Measurements from ENCODE around the gene MAPKAPK2.

MAPKAPK2 gene

DNA sequence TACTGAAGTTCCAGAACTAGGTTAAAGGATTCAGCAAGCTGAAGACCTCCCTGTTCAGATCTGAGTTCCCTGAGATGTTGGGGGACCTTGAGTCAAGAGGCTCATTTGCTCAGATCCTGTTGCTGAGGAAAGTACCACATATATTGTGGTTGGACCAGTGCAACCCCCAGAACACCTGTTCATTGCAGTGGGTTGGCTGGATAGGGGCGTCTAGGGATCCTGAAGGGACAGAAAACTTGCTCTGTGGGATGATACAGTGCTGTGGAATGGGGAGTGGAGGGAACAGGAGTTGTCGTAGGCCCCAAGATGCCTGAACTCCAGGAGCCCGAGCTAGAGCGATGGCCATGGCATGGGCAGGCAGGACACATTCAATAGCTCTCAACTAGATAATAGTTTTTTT, 24.6 kb upstream of the MAPKAPK2 start:
- DNase-seq (ENCODE audit: low read depth) = no peak

DNA sequence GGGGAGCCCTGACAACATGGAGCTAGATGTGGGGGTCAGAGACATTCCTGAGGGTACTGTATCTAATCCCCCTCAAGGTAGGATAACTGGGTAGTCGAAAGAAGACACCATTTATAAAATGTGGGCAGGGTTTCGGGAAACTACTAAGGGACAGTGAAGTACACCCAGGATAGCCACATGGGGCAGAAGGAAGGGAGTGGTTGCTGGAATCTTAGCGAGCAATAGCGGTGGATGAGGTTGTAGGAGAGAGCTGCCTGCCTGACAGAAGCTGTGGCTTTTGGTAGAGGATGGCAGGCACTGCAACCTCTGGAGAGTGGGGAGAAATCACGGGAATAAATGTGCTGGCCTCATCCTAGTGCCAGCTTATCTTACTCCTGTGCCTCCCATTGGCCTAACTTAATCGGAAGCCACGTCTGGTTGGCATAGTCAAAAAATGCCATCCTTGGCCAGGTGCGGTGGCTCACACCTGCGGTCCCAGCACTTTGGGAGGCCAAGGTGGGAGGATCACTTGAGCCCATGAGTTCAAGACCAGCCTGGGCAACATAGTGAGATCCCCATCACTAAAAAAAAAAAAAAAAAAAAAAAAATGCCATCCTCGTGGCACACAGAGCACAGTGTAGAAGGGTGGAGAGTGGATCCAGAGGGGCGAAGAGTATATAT, 23.4 kb upstream of the MAPKAPK2 start:
- no peak for DNase-seq (ENCODE audit: low read depth)

DNA sequence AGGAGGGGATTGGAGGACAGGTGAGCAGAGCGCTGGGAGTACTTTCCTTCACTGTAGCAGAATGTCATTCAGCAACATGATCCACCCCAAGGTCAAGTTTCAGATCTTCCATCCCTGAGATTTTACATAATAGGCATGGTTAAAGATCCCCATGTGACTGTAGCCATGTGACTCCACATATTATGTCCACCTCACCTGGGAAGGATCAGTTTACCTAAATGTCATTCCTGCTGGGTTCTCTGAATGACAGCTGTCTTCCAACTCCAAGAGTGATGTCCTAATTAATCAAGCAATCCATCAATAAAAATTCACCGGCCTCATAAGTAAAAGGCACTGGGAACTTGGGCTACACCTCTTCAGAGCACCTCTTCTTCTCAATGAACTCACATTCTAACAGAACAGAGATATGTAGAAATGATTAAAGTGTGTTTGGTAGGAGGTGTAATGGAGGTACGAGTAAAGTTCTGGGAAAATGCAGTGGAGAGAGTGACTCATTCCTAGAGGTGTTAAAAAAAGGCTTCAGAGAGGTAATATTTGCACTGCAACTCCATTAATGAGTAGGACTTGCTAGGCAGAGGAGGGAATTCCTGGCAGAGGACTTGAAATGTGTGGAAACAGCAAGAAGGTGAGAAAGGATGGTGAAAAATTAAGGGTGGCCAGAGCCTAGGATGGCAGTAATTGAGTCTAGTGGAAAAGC, 22.2 kb upstream of the MAPKAPK2 start:
- DNase-seq (ENCODE audit: low read depth) = no peak

DNA sequence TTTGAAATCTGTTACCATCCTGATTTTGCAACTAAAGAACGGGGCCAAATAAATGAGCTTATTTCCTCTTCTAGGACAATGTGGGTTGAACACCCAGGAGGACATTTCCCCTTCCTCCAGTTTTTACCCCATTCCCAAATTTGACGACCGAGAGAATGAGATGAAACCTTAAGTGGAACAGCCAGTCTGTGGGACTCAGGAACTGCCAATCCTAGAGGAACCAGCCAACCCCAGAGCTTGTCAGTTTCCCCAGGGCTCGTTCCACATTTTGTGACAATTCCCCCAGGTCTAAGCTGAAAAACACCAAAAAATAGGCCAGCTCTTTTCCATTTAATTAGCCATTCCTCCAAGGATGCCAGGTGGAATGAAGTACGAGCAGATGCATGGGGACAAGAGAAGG, 21.3 kb upstream of the MAPKAPK2 start:
- no peak for DNase-seq (ENCODE audit: low read depth)

DNA sequence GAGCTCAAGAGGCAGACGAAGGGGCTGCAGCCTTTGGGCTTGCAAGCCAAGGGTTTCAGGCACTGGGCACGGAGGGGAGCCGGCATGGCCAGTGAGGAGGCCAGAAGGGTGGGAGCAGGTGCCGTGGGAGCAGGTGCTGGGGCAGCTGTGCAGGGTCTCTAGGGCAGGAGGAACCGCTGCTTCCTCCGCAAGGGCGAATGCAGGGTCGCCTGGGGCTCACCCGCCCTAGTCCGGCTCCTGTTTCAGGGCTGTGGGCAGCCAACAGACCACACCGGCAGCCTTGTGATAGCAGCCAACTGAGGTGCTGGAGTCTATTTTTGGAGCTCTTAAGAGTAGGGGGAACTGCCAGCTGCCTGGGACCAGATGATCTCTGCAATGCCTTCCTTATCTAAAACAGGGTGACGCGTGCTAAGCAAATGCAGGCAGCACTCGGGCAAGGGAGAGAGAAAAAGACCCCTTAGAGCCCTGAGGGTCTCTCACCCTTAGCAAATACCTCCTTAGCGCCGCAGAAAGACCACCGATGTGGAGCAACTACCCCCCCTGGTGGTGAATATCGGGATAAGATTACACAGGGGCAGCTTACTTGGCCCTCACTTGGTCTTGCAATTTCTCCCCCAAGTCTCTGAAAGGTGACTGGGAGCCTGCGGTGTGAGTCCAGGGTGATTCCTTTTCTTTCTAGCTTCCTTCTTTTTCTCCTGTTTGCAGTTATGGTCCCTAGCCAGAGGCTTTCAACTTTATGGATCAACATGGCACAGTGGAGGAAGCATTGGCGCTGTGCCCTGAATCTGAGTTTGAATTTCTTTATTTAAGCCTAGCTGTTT, 20.7 kb upstream of the MAPKAPK2 start:
- DNase-seq (ENCODE audit: low read depth) = peak; percentile 56

DNA sequence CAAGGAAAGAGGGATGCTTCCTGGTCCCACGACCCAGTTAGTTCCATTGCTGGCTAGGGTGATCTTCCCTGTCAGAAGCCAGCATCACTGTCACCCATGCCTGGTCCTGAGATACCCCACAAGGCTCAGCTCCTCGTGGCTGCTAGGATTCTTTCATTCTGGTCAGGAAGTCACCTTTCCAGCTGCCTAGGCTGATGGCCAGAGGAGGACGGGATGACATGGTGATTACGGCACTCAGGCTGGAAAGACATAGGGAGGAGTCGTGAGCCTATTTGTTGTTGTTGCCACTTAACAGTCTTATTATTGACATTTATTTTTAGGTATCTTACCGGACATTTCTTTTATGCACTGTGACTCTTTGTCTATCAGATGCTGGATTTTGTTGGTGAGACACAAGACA, 20.0 kb upstream of the MAPKAPK2 start:
- DNase-seq (ENCODE audit: low read depth) = no peak

DNA sequence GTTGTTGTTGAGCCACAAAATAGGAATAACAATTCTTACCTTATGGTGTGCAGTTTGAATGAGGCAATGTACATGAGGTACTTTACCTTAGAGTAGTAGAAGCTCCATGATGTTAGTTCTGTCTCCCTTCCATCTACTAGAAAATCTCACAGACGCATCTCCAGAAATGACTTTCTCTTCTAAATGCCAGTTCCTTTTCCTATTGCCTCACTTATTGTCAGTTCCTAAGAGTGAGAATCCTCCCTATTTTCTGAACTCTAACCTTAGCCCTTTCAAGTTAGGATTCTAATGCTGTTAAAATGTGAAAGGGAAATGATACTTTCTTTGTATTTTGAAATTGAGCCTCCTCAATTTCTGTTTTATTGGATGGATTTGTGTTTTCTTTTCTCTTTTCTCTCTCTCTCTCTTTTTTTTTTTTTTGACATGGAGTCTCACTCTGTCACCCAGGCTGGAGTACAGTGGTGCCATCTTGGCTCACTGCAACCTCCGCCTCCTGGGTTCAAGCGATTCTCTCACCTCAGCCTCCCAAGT, 18.6 kb upstream of the MAPKAPK2 start:
- no peak for DNase-seq (ENCODE audit: low read depth)

DNA sequence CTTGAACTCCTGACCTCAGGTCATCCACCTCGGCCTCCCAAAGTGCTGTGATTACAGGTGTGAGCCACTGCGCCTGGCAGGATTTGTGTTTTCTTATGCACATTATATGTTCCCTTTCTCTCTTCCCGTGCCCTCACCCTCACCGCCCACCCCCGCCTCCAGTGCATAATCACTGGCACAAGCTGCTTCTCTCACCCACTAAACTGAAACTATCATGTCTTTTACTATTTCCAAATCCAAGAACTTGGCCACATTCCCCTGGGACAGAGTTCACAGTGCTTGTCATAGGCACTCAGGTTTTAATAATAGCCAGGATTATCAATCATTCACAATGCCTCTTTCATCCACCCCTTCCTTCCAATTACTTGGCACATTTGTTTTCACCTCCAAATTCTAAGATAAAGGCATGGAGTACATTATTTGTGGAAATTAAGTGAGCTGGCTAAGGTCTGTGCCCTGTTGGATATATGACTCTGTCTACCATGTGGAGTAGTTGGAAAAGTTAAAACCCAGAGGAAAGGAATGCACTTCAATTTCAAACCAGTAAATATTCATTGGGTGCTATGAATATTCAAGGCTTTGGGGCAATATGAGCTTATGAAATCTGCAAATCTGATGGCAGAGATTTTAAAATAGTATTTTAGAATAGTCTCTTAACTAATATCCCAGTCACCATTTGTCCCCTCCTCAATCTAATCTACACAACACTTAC, 17.6 kb upstream of the MAPKAPK2 start:
- DNase-seq (ENCODE audit: low read depth) = no peak

DNA sequence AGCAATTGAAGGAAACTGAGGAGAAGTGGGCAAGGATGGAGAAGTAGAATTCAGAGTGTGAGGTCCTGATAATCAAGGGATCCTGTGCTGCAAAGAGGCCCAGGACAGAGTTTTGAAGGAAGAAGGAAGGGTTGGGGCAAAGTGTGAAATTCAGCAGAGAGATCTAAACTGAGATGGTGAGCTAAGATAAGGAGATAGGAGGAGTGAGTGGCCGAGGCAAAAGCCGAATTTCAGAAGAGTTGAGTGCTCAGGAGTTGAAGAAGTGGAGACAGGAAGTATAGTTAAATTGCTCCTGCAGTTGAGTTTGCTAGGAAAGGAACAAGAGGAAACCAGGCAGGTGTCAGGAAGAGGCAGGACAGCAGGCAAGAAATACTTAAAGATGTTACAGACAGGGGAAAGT, 16.4 kb upstream of the MAPKAPK2 start:
- DNase-seq (ENCODE audit: low read depth) = no peak

DNA sequence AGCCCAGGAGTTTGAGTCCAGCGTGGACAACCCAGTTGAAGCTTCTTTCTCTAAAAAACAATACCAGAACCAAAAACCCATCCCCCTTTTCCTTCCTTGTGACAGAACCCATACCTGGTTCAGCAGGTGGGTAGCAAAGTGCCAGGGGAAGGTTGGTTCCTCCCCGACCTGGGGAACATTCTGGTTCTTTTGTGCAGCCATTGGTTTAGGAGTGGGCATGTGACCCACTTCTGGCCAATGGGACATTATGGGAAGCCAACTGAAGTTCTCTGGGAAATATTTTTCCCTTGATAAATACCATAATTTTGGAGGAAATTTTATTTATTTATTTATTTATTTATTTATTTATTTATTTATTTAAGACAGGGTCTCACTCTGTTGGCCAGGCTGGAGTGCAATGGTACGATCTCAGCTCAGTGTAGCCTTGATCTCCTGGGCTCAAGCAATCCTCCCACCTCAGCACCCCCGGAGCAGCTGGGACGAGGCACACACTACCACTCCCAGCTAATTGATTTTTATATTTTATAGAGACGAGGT, 15.8 kb upstream of the MAPKAPK2 start:
- DNase-seq (ENCODE audit: low read depth) = no peak

DNA sequence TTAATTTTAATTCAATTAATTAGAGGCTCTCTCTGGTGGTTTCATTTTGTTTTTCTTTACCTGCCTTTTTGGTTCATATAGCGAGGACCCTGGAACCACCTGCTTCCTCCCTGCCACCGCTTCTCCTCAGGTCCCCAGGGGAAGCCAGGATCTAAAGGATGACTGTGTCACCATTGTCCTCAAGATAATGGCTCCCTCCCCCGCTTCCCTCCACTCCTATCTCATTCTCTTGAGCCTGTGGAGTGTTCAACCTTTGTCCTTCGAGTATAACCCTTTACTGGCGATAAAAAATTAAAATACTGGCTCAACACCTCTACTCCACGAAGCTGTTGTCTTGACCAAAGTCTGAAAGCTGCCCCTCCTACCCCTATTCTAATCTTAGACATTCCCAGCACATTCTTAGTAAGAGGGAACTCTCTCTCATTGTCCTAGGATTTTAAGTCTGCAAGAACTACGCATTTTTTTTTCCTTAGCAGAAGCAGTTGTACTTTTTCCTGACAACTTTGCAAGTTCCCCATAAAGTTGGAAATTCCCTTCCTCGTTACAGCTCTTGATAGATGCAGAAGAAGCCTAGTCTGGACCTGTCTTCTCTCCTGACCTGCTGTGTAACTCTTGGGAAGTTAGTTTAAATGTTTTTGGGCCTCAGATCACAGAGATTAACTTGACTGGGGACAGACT, 12.6 kb upstream of the MAPKAPK2 start:
- DNase-seq (ENCODE audit: low read depth) = no peak

DNA sequence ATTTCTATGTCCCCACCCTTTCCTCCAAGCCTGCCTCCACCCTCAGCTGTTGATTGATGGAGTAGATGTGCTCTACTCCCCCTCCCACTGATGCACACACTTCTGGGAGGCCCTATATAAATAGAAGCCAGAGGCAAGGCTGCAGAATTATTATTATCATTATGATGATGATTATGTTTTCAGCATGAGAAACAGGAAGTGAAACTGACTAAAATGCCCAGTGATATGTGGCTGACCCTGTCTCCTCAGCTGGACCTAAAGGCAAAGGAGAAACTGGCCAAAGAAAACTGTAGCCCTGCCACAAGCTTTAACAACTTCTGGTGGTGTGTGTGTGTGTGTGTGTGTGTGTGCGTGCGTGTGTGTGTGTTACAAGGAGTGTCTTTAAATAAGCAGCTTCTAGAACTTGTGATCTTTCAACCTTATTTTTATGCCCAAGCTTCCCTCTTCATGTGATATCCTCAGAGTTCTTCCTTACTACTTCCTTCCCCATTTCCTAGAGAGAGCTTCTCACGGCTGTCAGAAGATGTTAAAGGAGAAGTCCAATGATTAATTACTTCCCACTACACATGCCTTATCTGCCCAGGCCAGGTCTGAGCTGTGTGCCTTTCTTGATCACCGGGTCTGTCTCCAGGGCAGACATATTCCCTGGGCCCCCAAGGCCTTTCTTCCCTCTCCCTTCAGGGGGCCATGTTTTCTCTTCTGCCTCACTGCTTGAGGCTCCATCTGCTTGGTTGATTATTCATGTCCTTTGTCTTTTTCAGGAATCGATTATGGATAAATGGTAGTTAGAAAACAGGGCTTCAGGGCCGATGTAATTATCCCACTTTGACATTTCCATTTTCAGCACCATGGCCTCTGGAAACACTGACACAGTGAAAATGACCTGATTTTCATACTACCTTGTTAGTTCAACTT, 11.6 kb upstream of the MAPKAPK2 start:
- no peak for DNase-seq (ENCODE audit: low read depth)

DNA sequence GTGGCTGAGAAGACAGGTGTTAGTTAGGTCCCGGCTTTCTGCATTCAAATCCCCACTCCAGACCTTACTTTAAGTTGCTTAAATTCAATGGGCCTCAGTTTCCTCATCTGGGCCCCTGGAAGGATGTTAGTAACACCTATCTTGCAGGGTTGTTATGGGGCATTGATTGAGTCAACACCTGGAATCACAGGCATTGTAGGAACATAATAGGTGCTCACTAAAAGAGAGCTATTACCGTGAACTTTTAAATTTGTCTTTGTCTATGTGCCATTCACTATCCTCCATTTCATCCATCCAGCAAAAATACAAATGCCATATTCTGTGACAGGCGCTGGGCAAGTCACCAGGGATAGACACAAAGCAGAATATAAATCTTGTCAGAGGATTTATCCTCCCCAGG, 10.5 kb upstream of the MAPKAPK2 start:
- DNase-seq (ENCODE audit: low read depth) = no peak

DNA sequence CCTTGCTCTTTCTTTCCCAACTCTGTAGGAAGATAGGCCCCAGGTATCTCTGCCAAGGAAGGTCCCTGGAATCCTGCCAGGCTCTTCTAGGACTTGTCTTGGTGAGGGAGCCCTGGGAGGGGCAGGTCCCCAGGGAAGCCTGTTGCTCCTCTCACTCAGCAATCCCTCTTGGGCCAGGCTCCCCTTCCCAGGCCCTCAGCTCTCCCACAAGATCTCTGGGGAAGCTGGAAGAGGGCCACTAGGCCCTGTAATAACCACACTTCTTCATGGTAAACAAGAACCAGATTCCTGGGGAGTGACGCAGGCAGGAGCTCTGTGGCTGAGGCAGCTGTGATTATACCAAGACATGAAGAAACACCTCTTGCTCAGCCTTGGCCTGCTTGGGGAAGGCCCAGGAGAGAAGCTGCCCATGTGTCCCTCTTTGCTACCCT, 9.9 kb upstream of the MAPKAPK2 start:
- no peak for DNase-seq (ENCODE audit: low read depth)

DNA sequence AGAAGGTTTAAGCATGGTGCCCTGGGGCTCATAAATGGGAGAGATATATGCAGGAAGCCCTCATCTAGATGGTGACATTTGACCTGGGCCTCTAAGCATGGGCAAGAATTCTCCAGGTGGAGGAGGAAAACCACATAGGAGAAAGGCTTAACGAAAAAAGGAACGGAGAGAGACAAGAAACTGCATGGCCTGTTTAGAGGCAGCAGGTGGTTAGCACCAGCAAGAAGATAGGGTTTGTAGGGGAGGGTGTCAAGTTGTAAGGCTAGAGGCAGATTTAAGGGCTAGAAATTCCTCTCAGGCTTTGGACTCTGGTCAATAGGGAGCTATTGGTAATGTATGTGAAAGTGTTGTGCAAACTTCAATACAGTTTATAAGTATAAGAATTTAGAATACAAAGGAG, 8.2 kb upstream of the MAPKAPK2 start:
- no peak for DNase-seq (ENCODE audit: low read depth)

DNA sequence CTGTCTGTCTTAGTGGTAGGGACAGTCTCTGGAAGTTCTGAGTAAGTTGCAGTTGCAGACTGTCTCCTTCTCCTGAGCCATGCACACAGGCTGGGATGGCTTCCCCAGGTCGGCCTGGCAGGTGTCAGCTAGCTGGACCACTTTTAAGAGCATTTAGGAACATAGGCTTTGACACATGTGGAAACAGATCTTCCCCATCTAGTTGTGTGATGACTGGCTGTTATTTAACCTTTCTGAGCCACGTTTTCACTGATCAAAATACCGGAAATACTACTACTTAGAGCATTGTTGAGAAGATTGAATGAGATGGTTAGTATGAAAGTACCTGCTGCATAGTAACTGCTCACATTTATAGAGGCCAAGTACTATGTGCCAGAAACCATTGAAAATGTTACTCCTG, 6.2 kb upstream of the MAPKAPK2 start:
- DNase-seq (ENCODE audit: low read depth) = no peak

DNA sequence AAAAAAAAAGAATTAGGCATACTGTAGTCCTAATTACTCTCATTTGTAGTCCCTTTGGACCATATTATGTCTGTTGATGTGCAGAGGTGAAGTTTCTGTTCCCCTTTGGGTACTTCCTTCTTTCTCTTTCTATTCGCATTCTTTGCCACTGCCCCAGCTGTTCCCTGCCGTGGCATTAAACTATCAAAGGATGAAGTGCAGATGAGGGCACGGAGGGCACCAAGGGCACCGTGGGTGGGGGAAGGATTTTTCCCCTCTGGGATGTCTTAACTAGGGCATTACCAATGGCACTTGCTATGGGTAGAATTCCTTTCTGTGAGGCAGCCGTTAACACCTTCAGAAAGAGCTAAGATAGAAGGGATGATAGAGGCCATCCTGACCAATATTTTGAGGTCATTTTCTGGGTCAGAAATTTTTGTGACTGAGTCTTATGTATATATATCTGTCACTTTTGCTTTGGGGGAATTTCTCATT, 4.9 kb upstream of the MAPKAPK2 start:
- DNase-seq (ENCODE audit: low read depth) = no peak

DNA sequence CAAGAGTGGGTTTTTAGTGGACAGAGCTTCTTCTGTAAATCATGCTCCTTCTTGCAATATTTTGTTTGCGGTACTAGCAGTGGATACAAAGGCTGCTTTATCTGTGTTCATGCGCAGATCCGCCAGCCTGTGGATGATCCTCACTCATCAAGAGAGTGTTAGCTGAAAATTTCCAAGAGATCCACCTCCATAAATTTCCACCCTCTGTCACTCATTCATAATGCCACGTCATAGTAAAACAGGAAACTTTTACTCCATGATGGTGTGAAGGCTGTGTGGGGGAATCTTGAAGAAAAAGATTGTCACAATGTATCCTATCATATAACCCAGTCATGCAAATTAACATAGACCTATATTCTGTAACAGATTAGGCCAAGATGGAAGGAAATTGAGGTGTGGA, 4.4 kb upstream of the MAPKAPK2 start:
- no peak for DNase-seq (ENCODE audit: low read depth)

DNA sequence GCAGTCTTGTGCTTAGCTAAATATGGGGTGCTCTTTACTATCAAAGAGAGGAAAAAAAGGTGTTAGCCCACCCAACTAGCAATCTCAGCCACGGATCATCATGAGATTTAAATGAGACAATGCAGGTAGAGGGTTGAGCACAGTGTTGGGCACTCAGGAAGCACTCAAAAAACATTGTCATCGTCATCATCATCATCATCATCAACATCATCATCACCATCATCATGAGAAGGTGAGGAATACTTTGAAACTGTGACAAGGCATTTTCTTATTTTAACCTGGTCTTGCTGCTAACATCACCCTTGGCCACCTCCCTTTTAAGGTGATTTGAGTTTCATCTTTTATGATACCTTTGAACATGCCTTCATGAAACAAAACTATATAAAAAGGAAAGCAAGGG, 3.3 kb upstream of the MAPKAPK2 start:
- no peak for DNase-seq (ENCODE audit: low read depth)

DNA sequence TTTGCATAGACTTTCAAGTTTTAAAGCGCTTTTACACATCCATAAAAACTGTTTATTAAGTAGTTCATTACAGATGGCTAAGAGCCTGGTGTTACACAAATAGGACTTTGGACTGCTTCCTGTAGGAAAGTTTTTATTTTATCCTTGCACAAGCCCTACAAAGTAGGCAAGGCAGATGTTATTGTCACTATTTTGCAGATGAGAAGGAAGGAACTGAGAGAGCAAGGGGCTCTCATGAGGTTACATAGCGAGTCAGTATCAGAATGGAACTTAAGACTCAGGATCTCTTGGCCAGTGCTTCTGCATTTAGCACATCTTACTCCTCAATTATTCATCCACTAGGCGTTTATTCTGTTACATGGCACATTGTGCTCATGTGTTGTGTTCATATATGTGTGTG, 2.6 kb upstream of the MAPKAPK2 start:
- DNase-seq (ENCODE audit: low read depth) = no peak

All from T follicular helper cell (primary cell).